B cell (primary cell): ENCODE results near the gene CAMTA1. TPM values are rescaled to one million over a fixed set of nuclear protein-coding genes. Genes with fewer than 3 reads are reported as not detected.

Source experiments
- ATAC-seq: fragments of 200-7000 bp; cut with Tn5 transposase; one replicate; pipeline ENCODE4 v1.10.0; 2021; ENCODE audit warnings: low read depth, mild to moderate bottlenecking, moderate number of reproducible peaks, moderate library complexity
- CTCF ChIA-PET: fragments of 350-600 bp; sonication (Branson Sonifier 250); formaldehyde crosslinking; loops from one replicate; lab custom pipeline; 2021; ENCODE audit warnings: antibody characterized with exemption, inconsistent platforms; lab: Charles Lee
- POLR2A ChIA-PET: fragments of 350-600 bp; sonication (Branson Sonifier 250); formaldehyde crosslinking; loops from one replicate; lab custom pipeline; 2021; ENCODE audit warnings: antibody characterized with exemption; lab: Charles Lee
- DNase-seq: peaks from one replicate; pipeline ENCODE4 v3.0.0; 2013
- H2AFZ ChIP-seq: 2 replicates; pipeline ENCODE4 v1.6.1; 2012; ENCODE audit warnings: mild to moderate bottlenecking, low read depth, low read length; ENCODE audit not compliant: insufficient read depth, poor library complexity, severe bottlenecking
- H3K27ac ChIP-seq, 2 donors: 1 replicate in 1 of 2; 2 replicates in 1 of 2; pipeline ENCODE4 v1.5.1; 2012 to 2013; ENCODE audit warnings: low read length in 2 of 2, mild to moderate bottlenecking in 2 of 2, moderate library complexity in 1 of 2
- H3K27me3 ChIP-seq, 4 experiments: fragments of 200-600 bp in 1 of 4; sonication (generic) in 1 of 4; replicated peaks in 1 of 4; 1 replicate in 2 of 4; 2 replicates in 2 of 4; pipeline versions ENCODE4 v1.6.1 to v1.7.0; 2013 to 2016; ENCODE audit warnings: low read length in 3 of 4, mild to moderate bottlenecking in 2 of 4, mixed read lengths in 1 of 4, moderate library complexity in 1 of 4; ENCODE audit not compliant: insufficient read depth in 4 of 4, control insufficient read depth in 3 of 4; ENCODE audit errors: control extremely low read depth in 1 of 4
- H3K36me3 ChIP-seq, 2 experiments: replicated peaks in 1 of 2; 1 replicate in 1 of 2; 2 replicates in 1 of 2; pipeline versions ENCODE4 v1.6.1 to v1.7.1; 2013; ENCODE audit warnings: low read length in 1 of 2; ENCODE audit not compliant: insufficient read depth in 2 of 2, control insufficient read depth in 1 of 2; ENCODE audit errors: control extremely low read depth in 1 of 2, extremely low read depth in 1 of 2
- H3K4me1 ChIP-seq, 2 donors: fragments of 200-600 bp in 1 of 2; sonication (generic) in 1 of 2; 1 replicate in 1 of 2; 2 replicates in 1 of 2; pipeline versions ENCODE4 v1.5.1 to v1.6.1; 2013 to 2017; ENCODE audit warnings: low read length in 2 of 2; ENCODE audit not compliant: control insufficient read depth in 2 of 2, insufficient read depth in 2 of 2
- H3K4me2 ChIP-seq: replicated peaks from 2 replicates; pipeline ENCODE3; 2012; ENCODE audit warnings: mild to moderate bottlenecking, low read depth, low read length; ENCODE audit not compliant: poor library complexity, severe bottlenecking
- H3K4me3 ChIP-seq, 5 experiments: fragments of 200-600 bp in 1 of 5; sonication (generic) in 1 of 5; 1 replicate in 3 of 5; 2 replicates in 2 of 5; pipeline versions ENCODE4 v1.5.1 to v1.7.0; 2011 to 2016; ENCODE audit warnings: low read length in 4 of 5, mild to moderate bottlenecking in 4 of 5, low read depth in 2 of 5, control low read depth in 1 of 5, moderate library complexity in 1 of 5; ENCODE audit not compliant: insufficient read depth in 1 of 5; ENCODE audit errors: control extremely low read depth in 1 of 5, extremely low read depth in 1 of 5
- H3K79me2 ChIP-seq: fragments of 200-600 bp; sonication (generic); one replicate; pipeline ENCODE4 v1.6.0; 2016; ENCODE audit warnings: low read length; ENCODE audit not compliant: control insufficient read depth, insufficient read depth
- H3K9ac ChIP-seq: fragments of 200-600 bp; sonication (generic); 2 replicates; pipeline ENCODE4 v1.6.1; 2017; ENCODE audit warnings: mild to moderate bottlenecking, low read length, moderate library complexity
- H3K9me3 ChIP-seq, 3 donors: one replicate each; pipeline versions ENCODE4 v1.6.1 to v1.7.1; 2013; ENCODE audit warnings: low read length in 2 of 3; ENCODE audit not compliant: control insufficient read depth in 2 of 3, insufficient read depth in 1 of 3; ENCODE audit errors: control extremely low read depth in 1 of 3
- H4K20me1 ChIP-seq: 2 replicates; pipeline ENCODE4 v1.6.0; 2012; ENCODE audit warnings: mild to moderate bottlenecking, low read length; ENCODE audit not compliant: insufficient read depth, control insufficient read depth, poor library complexity, severe bottlenecking
- H3K27ac Mint-ChIP-seq: one replicate; pipeline ENCODE4 v1.8.0; 2021; ENCODE audit warnings: mixed read lengths
- H3K27me3 Mint-ChIP-seq: one replicate; pipeline ENCODE4 v1.8.0; 2021; ENCODE audit warnings: mixed read lengths
- H3K4me1 Mint-ChIP-seq: one replicate; pipeline ENCODE4 v1.8.0; 2021; ENCODE audit warnings: mixed read lengths
- H3K4me3 Mint-ChIP-seq: one replicate; pipeline ENCODE4 v1.8.0; 2021; ENCODE audit warnings: mixed read lengths
- H3K9me3 Mint-ChIP-seq: one replicate; pipeline ENCODE4 v1.8.0; 2022; ENCODE audit warnings: mixed read lengths; ENCODE audit not compliant: insufficient read depth
- EZH2 ChIP-seq: IDR thresholded peaks from 2 replicates; pipeline ENCODE4 v1.6.1; 2012; ENCODE audit warnings: borderline replicate concordance, low read depth, mild to moderate bottlenecking, moderate library complexity, low read length; ENCODE audit not compliant: insufficient read depth, poor library complexity, severe bottlenecking
- WGBS: methylation state at CpG from one replicate; pipeline ENCODE4 v1.1.5; 2013; ENCODE audit warnings: missing lambda C conversion rate; ENCODE audit not compliant: insufficient coverage; 5-methylcytosine and 5-hydroxymethylcytosine counted together
- intact Hi-C: fragments of 100-400 bp; cut with micrococcal nuclease; formaldehyde crosslinking; loops from one replicate; pipeline ENCODE4 v1.10.0; 2022
- polyA plus RNA-seq: library from polyadenylated mRNA; depleted of rRNA; stranded (reverse); fragments of >200 nt; gene quantifications from 2 replicates; pipeline ENCODE4 v1.2.3, GENCODE V29; 2012
- total RNA-seq, 2 donors: library from RNA; stranded (reverse); fragments of 120-200 nt in 1 of 2; gene quantifications; 1 replicate in 1 of 2; 2 replicates in 1 of 2; pipeline versions ENCODE4 v1.2.3 to v1.2.4, GENCODE V29; 2013 to 2022
- TF ChIP-seq, protein P1 (sequence below): fragments of 200-600 bp; IDR thresholded peaks from one replicate; pipeline ENCODE4 v1.8.0; 2022; ENCODE audit warnings: antibody characterized with exemption, mild to moderate bottlenecking

The CAMTA1 gene
- total and polyA plus RNA-seq, 2 donors (not counting 1 experiment from before 2014, with no cell fraction given): 42.2 to 45.7 TPM

DNA sequence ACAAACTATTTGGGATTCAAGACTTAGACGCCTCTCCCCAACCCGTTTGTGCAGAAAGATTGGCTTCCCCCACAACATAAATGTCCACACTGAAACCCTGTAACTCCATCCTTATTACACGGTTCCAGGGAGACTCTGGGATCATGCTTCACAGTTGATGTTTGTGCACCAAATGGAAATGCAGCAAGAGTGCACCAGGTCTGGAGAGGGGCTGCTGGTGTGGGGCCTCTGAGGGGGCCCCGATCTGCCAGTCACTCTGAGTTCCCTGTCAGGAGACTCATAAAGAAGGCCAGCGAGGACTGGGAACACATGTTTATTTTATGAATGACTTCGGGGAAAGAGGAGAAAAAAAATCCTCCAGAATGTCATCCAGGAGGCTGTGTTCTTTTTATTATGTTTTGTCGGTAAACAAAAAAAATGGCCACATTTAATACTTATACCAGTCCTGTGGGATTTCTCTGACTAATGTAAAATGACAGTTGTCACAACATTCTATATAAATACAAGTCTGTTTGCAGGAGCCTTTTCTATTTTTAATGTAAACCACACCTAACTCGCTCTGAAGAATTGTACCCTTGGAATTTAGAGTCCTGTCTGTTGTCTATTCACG, 546.8 kb downstream of the CAMTA1 start:
- H3K4me1 ChIP-seq: no peaks in the 10 kb centered on the region
- CTCF ChIA-PET: no interaction called here
- no peak overlapping the region for H3K4me3 ChIP-seq
- no peak for TF ChIP-seq EZH2
- TF ChIP-seq, protein P1, sequence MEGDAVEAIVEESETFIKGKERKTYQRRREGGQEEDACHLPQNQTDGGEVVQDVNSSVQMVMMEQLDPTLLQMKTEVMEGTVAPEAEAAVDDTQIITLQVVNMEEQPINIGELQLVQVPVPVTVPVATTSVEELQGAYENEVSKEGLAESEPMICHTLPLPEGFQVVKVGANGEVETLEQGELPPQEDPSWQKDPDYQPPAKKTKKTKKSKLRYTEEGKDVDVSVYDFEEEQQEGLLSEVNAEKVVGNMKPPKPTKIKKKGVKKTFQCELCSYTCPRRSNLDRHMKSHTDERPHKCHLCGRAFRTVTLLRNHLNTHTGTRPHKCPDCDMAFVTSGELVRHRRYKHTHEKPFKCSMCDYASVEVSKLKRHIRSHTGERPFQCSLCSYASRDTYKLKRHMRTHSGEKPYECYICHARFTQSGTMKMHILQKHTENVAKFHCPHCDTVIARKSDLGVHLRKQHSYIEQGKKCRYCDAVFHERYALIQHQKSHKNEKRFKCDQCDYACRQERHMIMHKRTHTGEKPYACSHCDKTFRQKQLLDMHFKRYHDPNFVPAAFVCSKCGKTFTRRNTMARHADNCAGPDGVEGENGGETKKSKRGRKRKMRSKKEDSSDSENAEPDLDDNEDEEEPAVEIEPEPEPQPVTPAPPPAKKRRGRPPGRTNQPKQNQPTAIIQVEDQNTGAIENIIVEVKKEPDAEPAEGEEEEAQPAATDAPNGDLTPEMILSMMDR: no peak
- no peaks in the 10 kb centered on the region for H3K36me3 ChIP-seq
- H3K27me3 ChIP-seq: no peaks in the 10 kb centered on the region
- ATAC-seq (no peak), DNase-seq (no peak)
- H3K4me2 ChIP-seq: no peak overlapping the region
- intact Hi-C loops: no loop called here
- H3K9me3 ChIP-seq: peaks cover 0 to 12% (median 1%) of the 10 kb centered on the region in 3 donors
- no peak overlapping the region for H3K27ac ChIP-seq
- no peaks in the 10 kb centered on the region for H4K20me1 ChIP-seq
- 67% methylated on average over 3 of the region's 9 CpGs for WGBS
- peaks cover 5% of the 10 kb centered on the region for H3K9me3 Mint-ChIP-seq
- H3K4me3 Mint-ChIP-seq: no peak overlapping the region
- H3K27me3 Mint-ChIP-seq: peaks cover 3% of the 10 kb centered on the region
- H3K27ac Mint-ChIP-seq: no peak overlapping the region
- POLR2A ChIA-PET: no interaction called here
- no peak overlapping the region for H2AFZ ChIP-seq
- no peaks in the 10 kb centered on the region for H3K79me2 ChIP-seq
- no peaks in the 10 kb centered on the region for H3K4me1 Mint-ChIP-seq
- no peak overlapping the region for H3K9ac ChIP-seq

DNA sequence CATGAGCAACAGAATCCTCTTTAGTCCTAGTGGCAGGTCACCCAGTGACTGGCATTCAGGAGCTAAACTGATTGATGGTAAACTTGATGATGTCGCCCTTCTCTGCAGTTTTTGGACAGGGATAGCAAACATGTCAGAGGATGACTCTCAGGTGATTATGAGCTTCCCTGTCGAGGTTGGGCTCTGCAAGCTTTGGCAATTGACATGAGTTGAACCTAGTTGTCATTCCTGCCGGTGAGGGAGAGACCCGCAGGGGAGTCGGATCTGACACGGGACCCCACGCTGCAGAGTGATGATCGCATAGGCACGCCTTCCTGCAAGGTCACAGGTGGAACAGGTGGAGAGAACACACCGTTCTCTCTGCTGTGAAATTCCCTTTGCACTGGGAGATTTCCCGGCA, 547.8 kb downstream of the CAMTA1 start:
- Mint-ChIP-seq H3K4me1 (no peaks in the 10 kb centered on the region), H3K9me3 (no peaks in the 10 kb centered on the region), H3K27me3 (peaks cover 3% of the 10 kb centered on the region), H3K4me3 (no peak overlapping the region), H3K27ac (no peak overlapping the region)
- intact Hi-C loops: no loop called here
- DNase-seq (no peak), ATAC-seq (no peak)
- POLR2A ChIA-PET: no interaction called here
- CTCF ChIA-PET: no interaction called here
- TF ChIP-seq, protein P1: no peak
- TF ChIP-seq EZH2: no peak
- 89% methylated on average over 11 of the region's 11 CpGs for WGBS
- H3K27me3 ChIP-seq: no peaks in the 10 kb centered on the region
- no peaks in the 10 kb centered on the region for H3K36me3 ChIP-seq
- H3K79me2 ChIP-seq: no peaks in the 10 kb centered on the region
- H3K9me3 ChIP-seq: peaks cover 0 to 14% (median 0%) of the 10 kb centered on the region in 3 donors
- H2AFZ ChIP-seq: no peak overlapping the region
- H3K9ac ChIP-seq: no peak overlapping the region
- no peaks in the 10 kb centered on the region for H4K20me1 ChIP-seq
- no peak overlapping the region for H3K4me3 ChIP-seq
- no peaks in the 10 kb centered on the region for H3K4me1 ChIP-seq
- H3K27ac ChIP-seq: no peak overlapping the region
- H3K4me2 ChIP-seq: no peak overlapping the region
